Astrocyte (in vitro differentiated cells and primary cell): ENCODE measurements around the gene GREB1.

Experiments
- EZH2 ChIP-seq: IDR thresholded peaks from 2 replicates; pipeline ENCODE4 v1.6.1; 2012; ENCODE audit warnings: mild to moderate bottlenecking, low read length, inconsistent platforms; ENCODE audit not compliant: insufficient read depth
- TF ChIP-seq, protein P1 (sequence below): IDR thresholded peaks from 2 replicates; pipeline ENCODE4 v1.5.1; 2011; ENCODE audit warnings: low read depth, mild to moderate bottlenecking, inconsistent platforms, low read length, moderate library complexity; ENCODE audit not compliant: insufficient read depth

DNA sequence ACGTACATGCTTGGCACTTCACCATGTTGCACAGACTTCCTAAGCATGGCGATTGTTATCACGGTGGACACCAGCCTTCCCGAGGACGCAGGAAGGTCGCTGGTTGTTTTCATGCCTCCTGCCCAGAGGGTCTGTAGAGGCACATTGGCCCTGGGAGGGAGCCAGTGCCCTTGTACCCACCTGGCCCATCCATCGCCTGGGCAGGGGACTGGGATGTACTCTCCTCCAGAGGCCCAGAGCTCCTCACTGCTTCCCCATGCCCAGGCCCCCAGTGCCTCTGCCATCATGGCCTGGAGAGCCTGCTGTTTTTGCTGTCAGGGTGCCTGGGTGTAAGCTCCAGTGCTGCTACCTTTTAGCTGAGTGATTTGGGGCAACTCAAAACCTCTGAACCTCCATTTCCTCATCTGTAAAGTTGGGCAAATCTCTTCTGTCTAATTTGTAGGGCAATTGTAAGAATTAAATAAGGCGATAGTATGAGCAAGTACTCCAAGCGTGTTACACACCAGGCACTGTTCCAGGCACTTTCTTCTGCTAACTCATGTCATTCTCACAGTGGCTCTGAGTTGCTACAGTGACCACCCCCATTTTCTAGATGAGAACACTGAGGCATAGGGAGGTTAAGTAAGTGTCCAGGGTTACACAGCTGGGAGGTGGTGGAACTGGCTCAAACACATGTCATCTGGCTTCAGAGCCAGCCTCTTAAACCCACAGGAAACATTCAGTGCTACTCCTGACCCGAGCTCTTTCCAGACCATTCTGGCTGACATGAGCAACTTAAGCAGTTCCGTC, 45.3 kb downstream of the GREB1 start:
- TF ChIP-seq, protein P1, sequence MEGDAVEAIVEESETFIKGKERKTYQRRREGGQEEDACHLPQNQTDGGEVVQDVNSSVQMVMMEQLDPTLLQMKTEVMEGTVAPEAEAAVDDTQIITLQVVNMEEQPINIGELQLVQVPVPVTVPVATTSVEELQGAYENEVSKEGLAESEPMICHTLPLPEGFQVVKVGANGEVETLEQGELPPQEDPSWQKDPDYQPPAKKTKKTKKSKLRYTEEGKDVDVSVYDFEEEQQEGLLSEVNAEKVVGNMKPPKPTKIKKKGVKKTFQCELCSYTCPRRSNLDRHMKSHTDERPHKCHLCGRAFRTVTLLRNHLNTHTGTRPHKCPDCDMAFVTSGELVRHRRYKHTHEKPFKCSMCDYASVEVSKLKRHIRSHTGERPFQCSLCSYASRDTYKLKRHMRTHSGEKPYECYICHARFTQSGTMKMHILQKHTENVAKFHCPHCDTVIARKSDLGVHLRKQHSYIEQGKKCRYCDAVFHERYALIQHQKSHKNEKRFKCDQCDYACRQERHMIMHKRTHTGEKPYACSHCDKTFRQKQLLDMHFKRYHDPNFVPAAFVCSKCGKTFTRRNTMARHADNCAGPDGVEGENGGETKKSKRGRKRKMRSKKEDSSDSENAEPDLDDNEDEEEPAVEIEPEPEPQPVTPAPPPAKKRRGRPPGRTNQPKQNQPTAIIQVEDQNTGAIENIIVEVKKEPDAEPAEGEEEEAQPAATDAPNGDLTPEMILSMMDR: no peak
- TF ChIP-seq EZH2: no peak
